NCI-H1092 (cell line): Measurements from ENCODE around the gene MSX2.
"Not testable (repeated sequence)": the region's sequence is repeated elsewhere in the genome, so short reads cannot be mapped to it uniquely, and the experiment has no call there.

Experiments used
- DNase-seq: peaks from one replicate; lab custom pipeline; 2025; lab: John Stamatoyannopoulos, UW

Gene MSX2

DNA sequence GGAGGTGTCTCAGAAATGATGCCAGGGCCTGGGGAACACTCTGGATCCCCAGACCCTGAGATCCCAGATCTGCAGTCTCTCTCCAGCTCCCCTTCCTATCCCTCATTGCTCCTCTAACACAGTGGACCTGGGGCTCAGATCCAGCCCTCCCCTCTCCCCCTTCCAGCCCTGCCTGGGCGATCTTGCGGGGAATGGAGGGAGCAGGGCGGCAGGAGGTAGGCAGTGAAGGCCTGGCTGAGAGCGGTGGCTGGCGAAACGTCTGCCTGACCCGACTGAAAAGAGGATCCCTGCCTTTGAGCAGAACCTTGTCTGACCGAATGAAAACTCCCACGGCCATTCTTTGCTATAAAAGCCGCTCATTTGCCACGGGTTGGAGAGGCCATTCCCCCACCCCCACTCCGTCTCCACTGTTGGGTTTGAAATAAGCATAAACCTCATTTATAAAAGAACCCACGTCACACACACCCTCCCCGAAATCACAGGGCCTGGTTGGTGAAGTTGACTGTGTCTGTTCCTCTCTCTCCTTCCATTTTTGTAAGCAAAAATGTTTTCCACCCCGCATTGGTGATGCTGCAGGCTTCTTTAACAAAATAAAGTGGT lies 8.8 kb downstream of the MSX2 start:
- no peak for DNase-seq

DNA sequence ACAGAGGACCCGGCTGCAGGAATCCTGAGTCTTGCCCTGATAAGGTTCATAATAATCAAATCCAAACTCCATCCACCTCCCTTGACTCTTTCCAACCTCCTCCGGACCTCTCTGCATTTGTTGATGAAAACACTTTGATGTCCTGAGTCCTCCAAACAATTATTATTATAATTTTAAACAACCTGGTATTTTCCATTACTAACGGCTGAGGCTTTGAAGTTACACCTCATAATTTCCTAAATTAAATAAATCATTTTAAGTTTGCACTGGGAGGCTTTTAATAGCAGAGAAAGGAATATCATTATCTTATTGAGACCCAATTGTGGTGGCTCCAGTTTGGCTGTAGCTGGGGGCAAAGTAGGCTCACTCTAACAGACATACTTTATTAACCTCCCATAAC lies 9.5 kb downstream of the MSX2 start:
- no peak for DNase-seq

DNA sequence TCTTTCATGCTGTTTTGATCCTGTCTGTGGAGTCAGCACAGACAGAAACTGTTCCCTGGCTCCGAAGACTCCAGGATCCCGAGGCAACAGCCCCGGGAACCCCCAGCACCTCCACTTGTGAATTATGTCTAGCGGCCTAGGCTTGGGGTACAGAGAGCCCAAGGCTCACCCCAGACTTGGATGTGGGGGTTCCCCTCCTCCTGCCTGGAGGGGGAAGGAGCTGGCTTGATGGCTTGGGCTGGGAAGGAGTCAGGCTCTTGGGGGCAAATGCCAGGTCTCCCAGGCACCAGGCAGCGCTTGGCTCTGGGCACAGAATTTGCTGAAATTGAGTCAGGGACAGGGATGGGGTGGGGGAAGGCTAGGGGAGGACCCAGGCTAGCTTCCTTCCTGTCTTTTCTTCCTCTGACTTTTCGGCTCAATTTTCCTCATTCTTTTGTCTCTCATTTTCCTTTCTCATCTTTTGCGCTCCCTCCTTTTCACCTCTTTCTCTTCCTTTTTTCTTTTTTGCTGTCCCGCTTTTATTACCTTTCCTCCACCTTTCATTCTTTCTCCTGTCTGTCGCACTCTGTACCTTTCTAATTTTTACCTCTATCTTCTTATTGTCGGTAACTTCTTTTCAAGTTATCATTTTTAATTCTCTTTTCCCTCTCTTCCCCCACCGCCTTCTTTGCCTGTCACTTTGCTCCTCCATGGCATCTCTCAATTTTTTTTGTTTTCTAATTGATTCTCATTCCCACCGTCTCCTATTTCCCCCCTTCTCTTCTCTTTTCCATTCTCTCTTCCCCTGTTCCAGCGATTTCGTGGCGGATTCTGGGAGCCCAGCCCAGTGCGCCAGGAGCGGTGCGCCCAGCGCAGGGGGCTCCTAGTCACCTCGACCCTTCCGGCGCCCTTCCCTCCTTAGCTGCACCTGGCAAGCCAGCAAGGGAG lies 10.5 kb downstream of the MSX2 start:
- DNase-seq = no peak

DNA sequence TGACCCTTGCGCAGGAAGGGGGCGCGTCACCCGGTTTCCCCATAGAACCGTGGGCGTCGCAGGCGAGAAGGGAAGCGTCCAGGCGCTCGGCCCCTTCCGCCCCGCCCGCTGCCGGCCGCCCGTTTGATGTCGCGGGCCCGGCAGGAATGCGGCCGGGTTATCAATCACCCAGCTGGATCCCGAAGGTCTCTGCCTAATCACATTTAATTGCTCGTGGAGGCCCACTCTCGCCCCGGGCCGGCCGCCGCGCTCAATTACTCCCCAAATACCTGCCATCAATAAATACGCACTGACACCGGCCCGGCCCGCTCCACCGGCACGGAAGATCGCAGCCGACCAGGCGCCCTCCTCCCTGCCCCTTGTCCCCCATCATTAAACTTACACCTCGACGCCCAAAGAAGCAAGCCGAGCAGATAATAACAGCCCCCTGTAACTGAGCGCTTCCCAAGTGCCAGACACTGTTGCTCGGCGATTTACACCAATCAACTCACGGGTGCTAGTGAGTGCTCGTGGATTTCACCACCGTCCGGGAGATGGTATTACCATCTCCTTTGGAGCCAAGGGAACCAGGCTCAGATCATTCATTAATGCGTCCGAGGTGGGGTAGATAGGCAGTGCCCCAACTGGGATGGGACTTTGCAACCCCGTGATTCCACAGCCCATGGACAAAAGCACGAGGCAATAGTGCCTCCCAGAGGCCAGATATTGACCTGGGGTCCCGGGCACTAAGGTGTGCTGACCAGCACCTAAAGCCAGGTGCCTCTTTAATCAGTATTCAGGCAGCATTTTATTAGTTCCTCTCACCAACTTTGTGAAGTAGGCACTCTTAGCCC lies 11.3 kb downstream of the MSX2 start:
- no peak for DNase-seq

DNA sequence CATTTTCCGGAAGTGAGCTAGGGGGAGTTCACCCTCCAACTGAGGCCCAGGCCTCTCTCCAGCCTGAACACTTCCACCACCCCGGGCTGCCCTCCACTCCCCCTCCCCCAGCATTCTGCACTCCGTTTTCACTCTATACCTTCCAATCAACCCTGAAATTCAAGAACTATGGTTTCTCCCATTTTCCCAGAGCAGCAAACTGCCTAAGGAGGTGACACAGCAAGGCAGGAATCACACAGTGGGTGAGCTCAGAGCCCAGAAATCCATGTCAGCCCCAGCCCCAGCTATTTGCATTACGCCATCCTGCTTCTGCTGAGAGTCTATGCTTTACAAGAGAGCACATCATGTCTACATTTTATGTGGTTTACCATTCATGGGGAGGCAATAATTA lies 11.9 kb downstream of the MSX2 start:
- DNase-seq = no peak

DNA sequence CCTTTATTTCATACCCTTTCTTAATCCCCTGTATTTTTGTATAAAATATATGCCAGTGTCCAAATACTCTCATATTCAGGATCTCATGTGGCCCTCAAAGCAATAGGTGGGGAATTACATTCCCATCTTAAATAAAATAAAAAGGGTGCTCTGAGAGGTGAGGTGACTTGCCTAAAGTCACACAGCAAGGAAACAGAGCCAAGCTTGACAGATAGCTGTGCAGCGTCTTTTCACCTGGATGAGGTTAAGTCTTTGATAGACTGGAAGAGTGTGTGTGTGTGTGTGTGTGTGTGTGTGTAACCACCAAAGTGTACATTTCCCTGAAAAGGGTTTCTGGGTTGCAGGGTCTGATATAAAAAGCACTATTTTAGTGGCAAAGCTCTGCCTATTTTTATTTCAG lies 12.4 kb downstream of the MSX2 start:
- no peak for DNase-seq

DNA sequence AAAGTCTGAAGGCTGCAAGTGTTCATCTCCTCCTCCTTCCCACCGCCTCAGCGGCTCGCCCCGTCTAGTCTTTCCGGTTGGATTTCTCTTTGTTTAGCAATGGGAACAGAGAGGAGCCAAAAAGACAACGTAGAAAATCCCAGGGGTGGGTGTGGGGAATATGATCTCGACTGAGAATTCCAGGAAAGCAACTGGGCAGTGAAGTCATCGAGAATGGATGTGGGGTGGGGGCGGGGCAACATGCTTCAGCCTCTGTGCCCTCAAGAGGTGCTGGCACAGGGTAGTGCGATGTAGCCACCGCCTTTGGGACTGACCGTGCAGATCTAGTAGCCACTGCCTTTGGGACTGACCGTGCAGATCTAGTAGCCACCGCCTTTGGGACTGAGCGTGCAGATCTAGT lies 12.9 kb downstream of the MSX2 start:
- no peak for DNase-seq

DNA sequence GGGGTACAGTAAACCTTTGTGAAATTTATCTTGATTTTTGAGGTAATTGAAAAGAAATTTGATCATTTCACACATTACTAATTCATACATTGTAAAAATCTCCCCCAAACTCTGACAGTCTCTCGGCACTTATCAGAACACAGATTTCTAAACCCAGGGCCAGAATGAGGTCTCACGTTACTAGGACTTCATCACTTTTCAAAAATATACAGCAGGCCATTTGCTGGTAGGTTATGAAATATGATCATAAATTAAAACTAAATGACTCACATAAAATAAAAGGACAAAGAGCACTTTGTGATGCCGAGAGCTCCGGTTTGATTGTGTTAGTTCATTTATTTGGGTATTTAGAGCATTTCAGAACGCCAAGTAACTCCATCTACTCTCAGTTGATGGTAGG lies 17.0 kb downstream of the MSX2 start:
- DNase-seq = no peak

DNA sequence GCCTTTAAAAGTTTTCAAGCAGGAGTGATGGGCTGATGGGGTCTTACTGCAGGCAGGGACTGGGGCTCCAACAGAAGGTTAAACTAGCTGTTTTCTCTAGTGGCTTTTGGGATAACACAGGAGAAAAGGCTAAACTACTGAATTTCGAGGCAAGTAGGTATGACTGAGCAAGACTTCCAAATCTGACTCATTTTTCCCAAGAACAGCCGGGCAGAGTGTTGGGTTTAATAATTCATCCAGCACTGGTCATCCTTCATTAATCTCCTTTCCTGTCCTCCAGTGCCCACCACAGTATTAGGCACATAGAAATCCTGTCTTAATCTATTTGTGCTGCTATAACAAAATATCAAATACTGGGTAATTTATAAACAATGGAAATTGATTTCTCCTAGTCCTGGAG lies 20.5 kb downstream of the MSX2 start:
- no peak for DNase-seq

DNA sequence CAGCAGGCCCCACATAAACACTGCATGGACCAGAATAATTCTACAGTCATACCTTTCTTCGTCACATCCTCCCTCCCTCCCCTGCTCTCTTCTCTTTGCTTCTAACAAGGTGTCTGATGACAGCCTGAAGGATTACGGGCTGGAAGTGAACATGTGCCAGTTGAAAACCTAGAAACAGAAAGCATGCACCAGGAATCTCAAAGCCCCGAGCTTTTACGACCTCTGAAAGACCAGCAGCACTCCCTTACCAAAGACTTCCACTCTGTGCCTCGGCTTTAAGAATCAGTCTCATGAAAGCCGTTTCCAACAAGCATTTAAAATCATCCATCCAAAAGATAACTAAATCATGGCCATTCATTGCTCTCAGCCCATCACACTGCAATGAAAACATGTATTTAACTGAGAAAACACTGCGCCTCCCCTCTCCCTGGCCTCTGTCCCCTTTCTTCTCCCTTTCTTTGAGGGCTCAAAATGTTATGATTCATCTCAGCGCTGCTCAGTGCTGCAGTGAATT lies 21.3 kb downstream of the MSX2 start:
- DNase-seq = no peak

DNA sequence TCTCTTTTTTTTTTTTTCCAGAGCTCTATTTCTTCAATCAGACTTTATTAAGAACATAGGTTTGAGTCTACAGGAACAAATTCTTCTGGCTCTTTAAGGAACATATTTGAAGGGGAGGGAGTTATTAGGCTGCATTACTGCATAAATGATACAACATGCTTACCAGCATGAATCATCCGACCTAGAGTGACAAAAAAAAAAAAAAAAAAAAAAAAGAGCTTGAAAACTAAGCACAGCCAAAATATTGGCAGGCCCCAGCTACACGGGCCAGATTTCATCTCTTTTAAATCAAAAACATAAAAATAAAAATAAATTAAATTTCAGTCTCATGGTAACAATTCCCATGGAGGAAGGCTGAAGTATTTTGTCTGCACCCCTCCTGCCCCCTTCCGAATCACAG lies 26.3 kb downstream of the MSX2 start:
- no peak for DNase-seq

DNA sequence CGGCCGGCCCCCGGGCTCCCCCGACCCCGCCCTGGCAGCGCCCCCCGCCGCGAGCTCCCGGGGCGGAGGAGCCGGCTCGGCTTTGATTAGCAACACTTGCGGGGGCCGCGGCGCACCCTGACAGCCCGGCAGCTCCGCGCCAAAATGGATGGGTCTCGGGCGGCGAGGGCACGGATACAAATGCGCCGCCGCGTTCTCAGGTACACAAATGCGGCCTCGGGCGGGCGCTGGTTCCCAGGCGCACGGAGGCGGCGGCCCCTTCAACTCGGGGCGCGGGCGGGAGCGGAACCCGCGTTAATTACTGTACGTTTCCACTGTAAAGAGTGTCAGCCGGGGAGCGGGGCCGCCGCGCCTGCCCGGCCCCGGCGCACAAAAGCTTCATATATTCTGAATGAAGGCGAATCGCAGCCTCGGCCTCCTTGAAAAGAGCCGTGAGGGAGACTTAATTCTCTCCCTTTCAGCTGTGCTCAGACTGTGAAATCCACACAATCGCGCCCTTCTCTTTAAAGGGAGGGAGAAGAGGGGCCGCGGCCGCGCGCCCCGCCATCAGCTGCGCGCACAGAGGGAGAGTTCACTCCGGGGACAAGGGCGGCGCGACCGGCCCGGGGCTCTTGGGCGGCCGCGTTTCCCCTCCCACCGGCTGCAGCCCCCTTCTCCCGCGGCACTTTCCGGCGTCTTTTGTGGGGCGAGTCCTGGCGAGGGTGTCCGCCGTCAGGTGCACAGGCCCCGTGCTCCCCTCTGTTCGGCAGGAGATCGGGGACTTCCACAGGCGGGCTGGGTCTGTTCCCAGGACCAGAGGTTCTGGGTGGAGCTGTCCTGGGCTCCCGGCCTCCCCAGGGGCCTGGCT lies 27.0 kb downstream of the MSX2 start:
- no peak for DNase-seq

DNA sequence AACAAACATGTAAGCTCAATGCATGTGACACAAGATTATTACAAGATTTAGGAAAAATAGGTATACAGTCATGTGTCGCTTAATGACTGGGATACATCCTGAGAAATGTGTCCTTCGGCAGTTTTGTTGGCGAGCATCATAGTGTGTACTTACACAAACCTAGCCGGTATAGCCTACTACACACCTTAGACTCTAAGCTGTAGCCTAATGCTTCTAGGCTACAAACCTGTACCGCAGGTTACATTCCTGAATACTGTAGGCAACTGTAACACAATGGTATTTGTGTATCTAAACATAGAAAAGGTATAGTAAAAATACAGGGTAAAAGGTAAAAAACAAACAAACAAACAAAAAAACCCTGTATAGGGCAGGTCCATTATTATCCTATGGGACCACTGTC lies 27.7 kb downstream of the MSX2 start:
- no peak for DNase-seq

DNA sequence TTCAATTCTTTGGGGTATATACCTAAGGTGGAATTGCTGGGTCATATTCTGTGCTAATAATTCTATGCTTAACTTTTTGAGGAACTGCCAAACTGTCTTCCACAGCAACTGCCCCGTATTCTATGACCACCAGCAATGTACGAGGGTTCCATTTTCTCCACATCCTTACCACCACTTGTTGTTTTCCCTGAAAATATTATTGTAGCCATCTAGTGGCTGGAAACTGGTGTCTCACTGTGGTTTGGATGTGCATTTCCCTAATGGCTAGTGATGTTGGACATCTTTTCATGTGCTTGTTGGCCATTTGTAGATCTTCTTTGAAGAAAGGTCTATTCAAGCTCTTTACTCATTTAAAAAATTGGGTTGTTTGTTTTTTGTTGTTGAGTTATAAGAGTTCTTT lies 30.7 kb downstream of the MSX2 start:
- no peak for DNase-seq

DNA sequence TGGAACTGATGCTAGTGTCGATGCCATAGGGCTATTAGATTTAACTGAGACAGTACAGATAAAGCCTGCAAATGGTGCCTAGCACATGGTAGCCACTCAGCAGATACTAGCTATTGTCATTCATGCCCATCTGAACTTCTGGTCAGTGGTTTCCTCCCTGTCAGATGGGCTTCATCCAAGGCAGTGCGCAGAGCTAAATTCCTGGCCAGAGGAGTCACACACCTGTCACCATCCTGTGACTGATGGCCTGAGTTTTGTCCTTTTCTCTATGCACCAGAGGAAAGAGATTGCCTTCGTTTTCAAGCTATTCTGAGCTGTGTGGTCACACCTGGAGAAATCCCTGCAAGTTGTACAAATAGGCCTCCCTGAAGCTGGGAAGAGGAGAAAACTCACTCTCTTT lies 34.7 kb downstream of the MSX2 start:
- DNase-seq = no peak

DNA sequence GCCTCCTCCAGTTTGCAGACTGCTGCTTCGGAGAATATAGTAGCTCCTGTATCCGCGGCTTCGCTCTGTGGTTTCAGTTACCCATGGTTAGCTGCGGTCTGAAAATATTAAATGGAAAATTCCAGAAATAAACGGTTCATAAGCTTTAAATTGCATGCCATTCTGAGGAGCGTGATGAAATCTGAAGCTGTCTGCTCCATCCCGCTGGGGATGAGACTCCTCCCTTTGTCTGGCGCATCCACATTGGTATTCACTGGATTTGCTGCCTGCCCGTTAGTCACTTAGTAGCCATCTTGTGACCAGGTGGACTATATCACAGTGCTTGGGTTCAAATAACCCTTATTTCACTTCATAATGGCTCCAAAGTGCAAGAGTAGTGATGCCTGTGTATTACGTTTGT lies 36.3 kb downstream of the MSX2 start:
- DNase-seq = no peak

DNA sequence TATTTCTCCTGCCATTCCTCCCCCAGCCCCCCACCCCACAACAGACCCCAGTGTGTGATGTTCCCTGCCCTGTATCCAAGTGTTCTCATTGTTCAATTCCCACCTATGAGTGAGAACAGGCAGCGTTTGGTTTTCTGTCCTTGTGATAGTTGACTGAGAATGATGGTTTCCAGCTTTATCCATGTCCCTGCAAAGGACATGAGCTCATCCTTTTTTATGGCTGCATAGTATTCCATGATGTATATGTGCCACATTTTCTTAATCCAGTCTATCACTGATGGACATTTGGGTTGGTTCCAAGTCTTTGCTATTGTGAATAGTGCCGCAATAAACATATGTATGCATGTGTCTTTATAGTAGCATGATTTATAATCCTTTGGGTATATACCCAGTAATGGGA lies 37.0 kb downstream of the MSX2 start:
- DNase-seq = not testable (repeated sequence)

DNA sequence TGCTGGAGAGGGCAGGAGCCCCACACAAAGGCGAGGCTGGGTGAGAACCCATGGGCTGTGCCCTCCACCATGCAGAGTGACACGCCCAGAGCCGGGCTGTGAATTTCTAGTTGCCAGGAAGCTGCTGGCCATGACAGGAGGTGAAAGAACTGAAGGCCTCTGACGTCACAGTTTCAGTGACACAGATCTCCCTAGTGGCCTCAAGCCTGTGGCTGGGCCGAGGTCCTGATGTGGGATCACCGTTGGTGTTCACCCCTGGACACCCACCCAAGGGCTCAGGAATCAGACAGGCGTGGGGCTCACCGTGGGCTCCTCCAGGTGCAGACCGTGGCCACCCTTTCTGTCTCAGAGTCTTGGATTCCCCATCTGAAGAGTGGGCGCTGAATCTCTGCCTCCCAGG lies 39.9 kb downstream of the MSX2 start:
- no peak for DNase-seq

DNA sequence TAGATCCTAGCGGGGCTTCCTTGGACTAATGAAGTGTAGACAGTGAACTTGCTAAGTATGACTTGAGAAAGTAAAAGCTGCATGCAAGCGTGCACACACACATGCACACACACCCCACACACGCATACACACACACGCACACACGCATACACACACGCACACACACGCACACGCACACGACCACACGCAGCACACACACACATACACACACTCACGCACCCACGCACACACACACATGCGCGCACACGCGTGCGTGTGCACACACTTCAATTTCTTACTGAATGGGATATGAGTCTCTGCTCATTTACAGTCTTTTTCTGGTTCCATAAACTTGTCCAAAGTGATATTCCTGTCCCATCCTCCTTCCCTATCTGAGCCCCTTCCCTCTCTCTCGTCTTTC lies 41.2 kb downstream of the MSX2 start:
- DNase-seq = no peak

DNA sequence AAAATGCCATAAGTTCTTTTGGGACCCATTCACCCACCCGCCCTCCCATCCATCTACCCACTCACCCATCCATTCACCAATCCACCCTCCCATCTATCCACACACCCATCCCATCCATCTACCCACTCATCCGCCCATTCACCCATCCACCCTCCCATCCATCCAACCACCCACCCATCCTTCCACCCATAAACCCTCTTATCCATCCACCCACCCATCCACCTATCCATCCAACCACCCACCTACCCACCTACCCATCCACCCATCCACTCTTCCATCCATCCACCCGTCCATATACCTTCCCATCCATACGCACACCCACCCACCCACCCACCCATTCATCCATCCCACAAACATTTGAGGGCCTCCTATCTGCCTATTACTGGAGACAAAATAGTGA lies 43.3 kb downstream of the MSX2 start:
- DNase-seq = no peak

DNA sequence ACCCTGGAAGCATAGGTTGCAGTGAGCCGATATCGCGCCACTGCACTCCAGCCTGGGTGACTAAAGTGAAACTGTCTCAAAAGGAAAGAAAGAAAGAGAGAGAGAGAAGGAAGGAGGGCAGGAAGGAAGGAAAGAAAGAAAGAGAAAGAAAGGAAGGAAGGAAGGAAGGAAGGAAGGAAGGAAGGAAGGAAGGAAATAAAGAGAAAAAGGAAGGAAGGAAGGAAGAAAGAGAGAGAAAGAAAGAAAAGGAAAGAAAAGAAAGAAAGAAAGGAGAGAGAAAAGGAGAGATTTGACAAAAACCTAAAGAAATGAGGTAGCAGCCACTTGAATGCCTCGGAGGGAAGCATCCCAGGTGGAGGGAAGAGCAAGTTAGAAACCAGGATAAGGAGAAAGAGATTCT lies 44.6 kb downstream of the MSX2 start:
- DNase-seq = no peak

DNA sequence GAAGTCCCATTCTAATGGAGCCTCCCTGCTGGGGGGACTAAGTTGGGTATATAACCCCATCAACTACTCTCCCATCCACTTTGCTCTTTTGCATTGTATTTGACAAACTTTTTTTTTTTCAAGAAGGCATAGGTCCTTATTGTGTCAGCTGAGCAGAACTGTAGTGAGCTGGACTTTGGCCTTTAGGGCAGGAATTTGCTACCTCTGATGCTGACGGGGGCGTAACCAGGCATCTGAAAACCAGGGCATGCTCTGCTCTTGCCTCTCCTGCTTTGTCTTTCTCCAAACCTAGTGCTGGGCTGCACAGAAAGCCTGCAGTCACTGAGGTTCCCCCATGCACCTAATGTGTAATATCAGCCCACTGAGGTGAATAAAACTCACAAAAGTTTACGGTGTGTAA lies 49.0 kb downstream of the MSX2 start:
- DNase-seq = no peak
